Fibroblast of lung (primary cell): ENCODE results near the gene TMEM143. TPM values are rescaled to one million over a fixed set of nuclear protein-coding genes. Genes with fewer than 3 reads are reported as not detected.
"Not testable (repeated sequence)": the region's sequence is repeated elsewhere in the genome, so short reads cannot be mapped to it uniquely, and the experiment has no call there.

ENCODE experiments used
- DNase-seq, 2 donors: peaks; one replicate each; pipeline versions ENCODE4 v3.0.0 to v3.0.0-alpha.2; 2010; ENCODE audit warnings: low read depth in 2 of 2
- H2AFZ ChIP-seq: 2 replicates; pipeline ENCODE4 v1.5.1; 2012; ENCODE audit warnings: low read length, control low read depth, inconsistent platforms
- H3K27ac ChIP-seq: 2 replicates; pipeline ENCODE4 v1.5.1; 2011; ENCODE audit warnings: low read length, control low read depth; ENCODE audit not compliant: insufficient read depth
- H3K27me3 ChIP-seq: 2 replicates; pipeline ENCODE4 v1.5.1; 2011; ENCODE audit warnings: mild to moderate bottlenecking, low read length; ENCODE audit not compliant: control insufficient read depth, insufficient read depth
- H3K36me3 ChIP-seq: 2 replicates; pipeline ENCODE4 v1.5.1; 2011; ENCODE audit warnings: low read length; ENCODE audit not compliant: control insufficient read depth, insufficient read depth
- H3K4me1 ChIP-seq: 2 replicates; pipeline ENCODE4 v1.5.1; 2011; ENCODE audit warnings: low read length; ENCODE audit not compliant: control insufficient read depth, insufficient read depth; ENCODE audit errors: extremely low read depth
- H3K4me2 ChIP-seq: 2 replicates; pipeline ENCODE4 v1.5.1; 2011; ENCODE audit warnings: low read length, control low read depth; ENCODE audit not compliant: insufficient read depth; ENCODE audit errors: extremely low read depth
- H3K4me3 ChIP-seq, 4 experiments: fragments of 200-600 bp in 1 of 4; sonication (generic) in 1 of 4; replicated peaks in 1 of 4; 2 replicates each; pipeline ENCODE4 v1.5.1; 2011 to 2016; ENCODE audit warnings: low read length in 4 of 4, low read depth in 3 of 4, mild to moderate bottlenecking in 3 of 4, control low read depth in 2 of 4, inconsistent platforms in 1 of 4, mixed read lengths in 1 of 4; ENCODE audit not compliant: insufficient read depth in 1 of 4; ENCODE audit errors: control extremely low read depth in 1 of 4
- H3K79me2 ChIP-seq: 2 replicates; pipeline ENCODE4 v1.5.1; 2012; ENCODE audit warnings: mild to moderate bottlenecking, low read length, inconsistent platforms; ENCODE audit not compliant: control insufficient read depth, insufficient read depth
- H3K9ac ChIP-seq: 2 replicates; pipeline ENCODE4 v1.5.1; 2011; ENCODE audit warnings: mild to moderate bottlenecking, low read length, control low read depth; ENCODE audit not compliant: insufficient read depth
- H3K9me3 ChIP-seq: 2 replicates; pipeline ENCODE4 v1.5.1; 2012; ENCODE audit warnings: low read depth, low read length; ENCODE audit not compliant: control insufficient read depth, insufficient read depth
- H4K20me1 ChIP-seq: 2 replicates; pipeline ENCODE4 v1.5.1; 2011; ENCODE audit warnings: low read length; ENCODE audit not compliant: control insufficient read depth, insufficient read depth; ENCODE audit errors: extremely low read depth
- CTCF ChIP-seq, 2 donors: IDR thresholded peaks in 1 of 2; conservative IDR thresholded peaks in 1 of 2; 1 replicate in 1 of 2; 2 replicates in 1 of 2; pipeline ENCODE4 v1.5.1; 2011 to 2012; ENCODE audit warnings: low read length in 2 of 2, control low read depth in 1 of 2, inconsistent platforms in 1 of 2, low read depth in 1 of 2, mild to moderate bottlenecking in 1 of 2
- EZH2 ChIP-seq: IDR thresholded peaks from 2 replicates; pipeline ENCODE4 v1.5.1; 2012; ENCODE audit warnings: low read length, control low read depth, mild to moderate bottlenecking; ENCODE audit errors: missing control alignments
- polyA plus RNA-seq, 2 donors: library from polyadenylated mRNA; depleted of rRNA in 1 of 2; stranded (reverse) in 1 of 2; unstranded in 1 of 2; fragments of >200 nt; gene quantifications; 2 replicates each; pipeline ENCODE4 v1.2.1, GENCODE V29; 2011 to 2012; ENCODE audit warnings: missing spikeins in 1 of 2
- total RNA-seq: library from RNA; depleted of rRNA; stranded (reverse); fragments of >200 nt; gene quantifications from 2 replicates; pipeline ENCODE4 v1.2.1, GENCODE V29; 2014

TMEM143 gene
- total and polyA plus RNA-seq, 2 donors (not counting 1 experiment from before 2014, with no cell fraction given), result 4.0 to 8.3 TPM

- no peaks in the 10 kb centered on the region for H3K79me2 ChIP-seq
- no peak overlapping the region for H3K27ac ChIP-seq
- no peaks in the 10 kb centered on the region for H3K27me3 ChIP-seq
- peaks cover 3% of the 10 kb centered on the region for H3K4me1 ChIP-seq
- no peak overlapping the region for H3K9ac ChIP-seq
- no peaks in the 10 kb centered on the region for H3K36me3 ChIP-seq
- no peak overlapping the region for H3K4me2 ChIP-seq
- H2AFZ ChIP-seq, result no peak overlapping the region
- no peak for DNase-seq
- TF ChIP-seq EZH2 (no peak), CTCF (conservative IDR thresholded peaks at IDR 0.05 in 1 of 2, IDR thresholded peaks at IDR 0.05 in 1 of 2; ENCODE audit: low read depth in 1 of 2, low read length in 2 of 2) (no peak)
- H4K20me1 ChIP-seq, result no peaks in the 10 kb centered on the region
- no peaks in the 10 kb centered on the region for H3K9me3 ChIP-seq
- H3K4me3 ChIP-seq, result no peak overlapping the region
These were observed 48.0 kb downstream of the TMEM143 start for GRCh38 chr19:48315712-48316111.

GRCh38 chr19:48311384-48311783, 52.4 kb downstream of the TMEM143 start:
- no peaks in the 10 kb centered on the region for H3K79me2 ChIP-seq
- TF ChIP-seq CTCF (conservative IDR thresholded peaks at IDR 0.05 in 1 of 2, IDR thresholded peaks at IDR 0.05 in 1 of 2; ENCODE audit: low read depth in 1 of 2, low read length in 2 of 2) (no peak), EZH2 (no peak)
- DNase-seq, result no peak
- no peak overlapping the region for H3K27ac ChIP-seq
- no peaks in the 10 kb centered on the region for H3K9me3 ChIP-seq
- H3K4me2 ChIP-seq, result no peak overlapping the region
- no peaks in the 10 kb centered on the region for H4K20me1 ChIP-seq
- H3K27me3 ChIP-seq, result no peaks in the 10 kb centered on the region
- no peak overlapping the region for H3K4me3 ChIP-seq
- no peak overlapping the region for H2AFZ ChIP-seq
- no peak overlapping the region for H3K9ac ChIP-seq
- no peaks in the 10 kb centered on the region for H3K36me3 ChIP-seq
- no peaks in the 10 kb centered on the region for H3K4me1 ChIP-seq

GRCh38 chr19:48310227-48310626, 53.5 kb downstream of the TMEM143 start:
- no peak overlapping the region for H3K4me2 ChIP-seq

GRCh38 chr19:48309731-48310130, 54.0 kb downstream of the TMEM143 start:
- not testable (repeated sequence) for H3K4me3 ChIP-seq, DNase-seq, H3K27me3 ChIP-seq, H3K9ac ChIP-seq, H3K36me3 ChIP-seq, H3K4me1 ChIP-seq, H3K27ac ChIP-seq, H3K79me2 ChIP-seq, H4K20me1 ChIP-seq, H3K4me2 ChIP-seq, H3K9me3 ChIP-seq, H2AFZ ChIP-seq

More at GRCh38 chr19:48310227-48310626, 53.5 kb downstream of the TMEM143 start:
- Histone ChIP-seq H3K79me2 (no peaks in the 10 kb centered on the region), H3K4me3 (no peak overlapping the region), H2AFZ (no peak overlapping the region), H3K36me3 (no peaks in the 10 kb centered on the region), H3K27me3 (peaks cover 3% of the 10 kb centered on the region), H3K4me1 (no peaks in the 10 kb centered on the region), H4K20me1 (no peaks in the 10 kb centered on the region), H3K9ac (no peak overlapping the region), H3K27ac (no peak overlapping the region), H3K9me3 (no peaks in the 10 kb centered on the region)
- no peak for TF ChIP-seq CTCF (conservative IDR thresholded peaks at IDR 0.05 in 1 of 2, IDR thresholded peaks at IDR 0.05 in 1 of 2; ENCODE audit: low read depth in 1 of 2, low read length in 2 of 2)
- no peak for TF ChIP-seq EZH2
- peak in 1 of 2 donors; percentile 36 for DNase-seq
